GM19099 (cell line): ENCODE results near the gene ATP5PF.

Source experiments
- POLR2A ChIP-seq: IDR thresholded peaks from 3 replicates; pipeline ENCODE4 v1.6.1; 2011; ENCODE audit warnings: low read depth; ENCODE audit not compliant: insufficient read length; ENCODE audit errors: extremely low read depth

ATP5PF gene

GRCh38 chr21:25733859-25734653, 648 bp downstream of the ATP5PF start:
- no peak for TF ChIP-seq POLR2A

GRCh38 chr21:25732091-25732760, 2.5 kb downstream of the ATP5PF start:
- TF ChIP-seq POLR2A = no peak

GRCh38 chr21:25722631-25723030, 12.1 kb downstream of the ATP5PF start:
- TF ChIP-seq POLR2A = no peak

DNA sequence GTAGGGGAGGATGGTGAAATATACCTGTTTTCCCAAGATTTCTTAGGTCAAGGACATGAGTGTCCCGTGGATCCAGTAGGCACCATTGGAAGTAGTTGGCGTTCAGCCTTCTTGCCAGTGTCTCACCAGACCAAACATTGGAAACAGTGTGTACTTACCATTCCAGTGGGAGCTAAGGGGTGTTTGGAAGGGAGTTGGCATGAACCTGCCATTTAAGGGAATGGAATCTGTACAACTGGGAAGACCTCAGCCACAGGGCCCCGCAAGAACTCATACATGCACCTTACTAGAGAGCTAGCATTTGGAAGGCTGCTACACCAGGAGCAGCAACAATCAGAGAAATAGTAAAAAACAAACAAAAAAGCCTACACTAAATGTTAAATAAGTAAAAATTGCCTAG, 12.7 kb downstream of the ATP5PF start:
- no peak for TF ChIP-seq POLR2A

GRCh38 chr21:25717491-25718147, 17.1 kb downstream of the ATP5PF start:
- TF ChIP-seq POLR2A = no peak

DNA sequence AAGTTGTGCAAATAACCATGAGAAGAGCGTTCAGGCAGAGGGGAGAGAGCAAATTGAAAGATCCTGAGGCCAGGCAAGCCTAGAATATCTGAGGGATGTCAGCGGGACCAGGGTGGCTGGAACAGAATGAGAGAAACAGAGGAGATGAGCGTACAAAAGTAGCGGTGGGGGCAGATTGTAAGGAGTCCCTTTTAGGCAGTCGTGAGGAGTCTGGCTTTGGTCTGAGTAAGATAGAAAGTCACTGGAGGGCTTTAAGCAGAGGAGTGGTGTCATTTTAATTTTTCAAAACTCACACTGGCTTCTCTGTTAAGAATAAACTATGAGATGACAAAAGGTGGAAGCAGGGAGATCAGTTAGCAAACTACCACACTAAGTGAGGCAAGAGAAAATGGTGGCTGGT, 24.2 kb downstream of the ATP5PF start:
- TF ChIP-seq POLR2A = no peak

DNA sequence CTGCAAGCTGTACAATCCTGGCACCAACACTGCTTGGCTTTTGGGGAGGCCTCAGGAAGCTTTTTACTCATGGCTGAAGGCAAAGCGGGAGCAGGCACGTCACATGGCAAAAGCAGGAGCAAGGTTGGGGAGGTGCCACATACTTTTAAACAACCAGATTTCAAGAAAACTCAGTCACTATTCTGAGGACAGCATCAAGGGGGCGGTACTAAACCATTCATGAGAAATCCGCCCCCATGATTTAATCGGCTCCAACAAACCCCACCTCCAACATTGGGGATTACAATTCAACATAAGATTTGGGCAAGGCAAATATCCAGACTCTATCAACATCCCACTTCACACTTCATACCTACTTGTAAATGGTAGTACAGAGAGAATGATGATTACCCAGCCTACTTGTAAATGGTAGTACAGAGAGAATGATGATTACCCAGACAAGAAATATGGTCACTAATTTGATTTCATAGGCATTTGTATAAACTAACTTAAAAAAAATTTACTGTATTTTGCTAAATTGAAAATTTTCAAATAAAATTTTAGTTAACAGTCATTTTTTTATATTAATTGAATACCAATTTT, 24.9 kb downstream of the ATP5PF start:
- TF ChIP-seq POLR2A = no peak

DNA sequence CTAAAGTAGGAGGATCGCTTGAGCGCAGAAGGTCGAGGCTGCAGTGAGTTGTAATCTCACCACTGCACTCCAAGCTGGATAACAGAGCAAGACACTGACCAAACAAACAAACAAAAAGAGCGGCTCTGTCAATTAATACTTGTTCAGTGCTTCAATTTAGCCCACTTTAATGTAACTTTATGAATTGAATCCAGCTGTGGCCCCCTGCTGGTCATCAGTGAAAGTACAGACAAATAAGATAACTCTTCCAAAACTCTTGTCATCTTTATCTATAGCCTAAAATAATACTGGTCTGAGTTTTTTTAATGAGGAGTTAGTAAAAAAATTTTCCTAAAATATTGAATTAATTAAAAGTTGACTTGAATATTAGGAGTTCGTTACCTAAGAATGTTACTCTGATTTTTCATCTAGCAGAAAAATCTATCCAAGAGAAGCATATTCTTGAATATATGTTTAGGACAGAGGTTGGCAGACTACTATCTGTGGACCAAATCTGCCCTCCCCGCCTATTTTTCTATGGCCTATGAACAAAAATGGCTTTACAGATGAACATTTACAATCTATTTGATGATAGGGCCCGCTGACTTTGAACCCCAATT, 26.1 kb downstream of the ATP5PF start:
- no peak for TF ChIP-seq POLR2A

DNA sequence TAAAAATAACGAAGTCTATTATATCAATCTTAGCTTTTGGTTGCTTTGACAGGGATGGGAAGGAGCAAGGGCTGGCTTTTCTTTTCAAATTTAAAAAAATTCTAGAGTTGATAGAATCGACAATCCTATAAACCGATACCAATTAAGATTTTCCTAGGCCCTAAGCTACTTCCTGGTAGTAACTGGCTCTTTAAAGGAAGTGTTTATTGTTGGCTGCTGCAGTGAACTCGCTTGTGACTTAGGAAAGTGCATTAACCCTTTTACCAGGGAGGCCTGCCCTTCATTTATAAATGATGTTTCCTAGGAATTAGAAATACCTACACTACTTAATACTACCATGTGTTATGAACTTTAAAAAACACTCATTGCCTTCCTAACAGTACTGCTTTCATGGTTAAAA, 33.2 kb downstream of the ATP5PF start:
- TF ChIP-seq POLR2A = no peak

- TF ChIP-seq POLR2A = no peak
Observed at GRCh38 chr21:25700741-25701140, 34.0 kb downstream of the ATP5PF start.

- TF ChIP-seq POLR2A = no peak
Observed at GRCh38 chr21:25691976-25692375, 42.7 kb downstream of the ATP5PF start.

GRCh38 chr21:25689226-25689625, 45.5 kb downstream of the ATP5PF start:
- no peak for TF ChIP-seq POLR2A

- TF ChIP-seq POLR2A = no peak
Observed at GRCh38 chr21:25688275-25689155, 46.2 kb downstream of the ATP5PF start.

DNA sequence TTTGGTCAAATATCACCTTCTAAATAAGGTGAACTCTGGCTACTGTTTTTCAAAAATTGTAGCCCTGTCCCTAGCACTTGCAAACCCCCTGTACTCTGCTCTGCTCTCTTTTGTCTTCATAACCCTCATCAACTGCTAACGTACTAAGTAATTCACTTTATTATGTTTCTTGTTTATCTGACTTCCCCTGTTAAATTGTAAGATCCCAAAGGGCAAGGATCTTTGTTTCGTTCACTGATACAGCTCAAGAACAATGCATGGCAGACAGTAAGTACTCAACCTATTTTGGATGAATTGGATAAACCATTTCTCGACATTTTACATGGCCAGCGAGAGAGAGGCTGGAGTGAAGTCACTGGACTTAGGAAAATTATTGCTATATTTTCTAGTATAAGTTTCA, 46.9 kb downstream of the ATP5PF start:
- no peak for TF ChIP-seq POLR2A
